Tibial nerve (tissue), 4 donors: ENCODE measurements around the gene GTPBP4.

Experiments
- EP300 ChIP-seq, 2 donors: sonication (generic); formaldehyde crosslinking; IDR thresholded peaks; one replicate each; pipeline ENCODE4 v1.6.1; 2017; ENCODE audit warnings: antibody characterized with exemption in 2 of 2, mild to moderate bottlenecking in 1 of 2
- TF ChIP-seq, protein P1 (sequence below), 5 experiments: fragments of 200-600 bp in 3 of 5; fragments of 450-650 bp in 2 of 5; sonication (generic) in 3 of 5; IDR thresholded peaks; one replicate each; pipeline ENCODE4 v1.5.1; 2016 to 2019; ENCODE audit warnings: antibody characterized with exemption in 5 of 5, mild to moderate bottlenecking in 3 of 5, moderate library complexity in 2 of 5

DNA sequence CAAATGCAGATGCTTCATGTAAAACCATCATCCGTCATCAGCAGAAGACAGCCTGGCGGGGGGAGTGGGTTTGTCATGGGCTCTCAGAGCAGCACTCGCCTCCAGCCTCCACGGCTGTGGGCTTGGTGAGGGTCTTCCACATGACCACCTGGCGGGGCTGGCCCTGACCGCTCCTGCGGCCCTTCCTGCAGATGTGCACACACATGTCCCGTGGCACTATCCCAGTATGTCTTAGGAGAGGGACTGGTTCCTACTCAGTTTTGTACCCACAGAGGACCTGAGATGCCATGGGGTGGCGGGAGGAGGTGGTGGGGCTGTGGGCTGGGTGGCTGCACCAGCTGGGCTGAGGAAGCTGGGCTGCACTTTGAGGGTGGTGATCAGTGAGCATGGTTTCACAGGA is 32.7 kb downstream of the GTPBP4 start:
- TF ChIP-seq, protein P1, sequence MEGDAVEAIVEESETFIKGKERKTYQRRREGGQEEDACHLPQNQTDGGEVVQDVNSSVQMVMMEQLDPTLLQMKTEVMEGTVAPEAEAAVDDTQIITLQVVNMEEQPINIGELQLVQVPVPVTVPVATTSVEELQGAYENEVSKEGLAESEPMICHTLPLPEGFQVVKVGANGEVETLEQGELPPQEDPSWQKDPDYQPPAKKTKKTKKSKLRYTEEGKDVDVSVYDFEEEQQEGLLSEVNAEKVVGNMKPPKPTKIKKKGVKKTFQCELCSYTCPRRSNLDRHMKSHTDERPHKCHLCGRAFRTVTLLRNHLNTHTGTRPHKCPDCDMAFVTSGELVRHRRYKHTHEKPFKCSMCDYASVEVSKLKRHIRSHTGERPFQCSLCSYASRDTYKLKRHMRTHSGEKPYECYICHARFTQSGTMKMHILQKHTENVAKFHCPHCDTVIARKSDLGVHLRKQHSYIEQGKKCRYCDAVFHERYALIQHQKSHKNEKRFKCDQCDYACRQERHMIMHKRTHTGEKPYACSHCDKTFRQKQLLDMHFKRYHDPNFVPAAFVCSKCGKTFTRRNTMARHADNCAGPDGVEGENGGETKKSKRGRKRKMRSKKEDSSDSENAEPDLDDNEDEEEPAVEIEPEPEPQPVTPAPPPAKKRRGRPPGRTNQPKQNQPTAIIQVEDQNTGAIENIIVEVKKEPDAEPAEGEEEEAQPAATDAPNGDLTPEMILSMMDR (IDR thresholded peaks at IDR 0.05), result no peak
- no peak for TF ChIP-seq EP300 (IDR thresholded peaks at IDR 0.05)
